SK-N-MC (cell line): ENCODE measurements around the gene ZFY.

Experiments used
- DNase-seq: peaks from one replicate; pipeline ENCODE4 v3.0.0-alpha.2; 2011; ENCODE audit warnings: low read depth, low spot score
- H3K27ac ChIP-seq: fragments of 200-600 bp; sonication (generic); 2 replicates; pipeline ENCODE4 v1.5.1; 2016; ENCODE audit warnings: mixed run types
- H3K36me3 ChIP-seq: fragments of 200-600 bp; sonication (generic); 2 replicates; pipeline ENCODE4 v1.6.1; 2017; ENCODE audit warnings: antibody characterized with exemption, low read length, mixed read lengths; ENCODE audit not compliant: insufficient read depth
- H3K4me3 ChIP-seq: fragments of 200-600 bp; sonication (generic); 2 replicates; pipeline ENCODE4 v1.5.1; 2016
- H3K9ac ChIP-seq: fragments of 200-600 bp; sonication (generic); 2 replicates; pipeline ENCODE4 v1.8.0; 2017; ENCODE audit warnings: mixed run types, mixed read lengths; ENCODE audit not compliant: insufficient read length
- H3K9me3 ChIP-seq: fragments of 200-600 bp; sonication (generic); 2 replicates; pipeline ENCODE4 v1.6.1; 2017; ENCODE audit warnings: low read depth, mild to moderate bottlenecking, antibody characterized with exemption, low read length, moderate library complexity, mixed read lengths
- EZH2 ChIP-seq: fragments of 200-600 bp; sonication (generic); IDR thresholded peaks from one replicate; pipeline ENCODE4 v1.6.1; 2017; ENCODE audit warnings: antibody characterized with exemption
- FOXP2 ChIP-seq: optimal IDR thresholded peaks from 2 replicates; pipeline ENCODE3; 2011; ENCODE audit warnings: mild to moderate bottlenecking, moderate library complexity; ENCODE audit not compliant: insufficient read depth; ENCODE audit errors: extremely low read length, control extremely low read depth
- POLR2AphosphoS5 ChIP-seq: IDR thresholded peaks from 2 replicates; pipeline ENCODE4 v1.6.1; 2012; ENCODE audit warnings: mild to moderate bottlenecking, low read depth, low read length, borderline replicate concordance

ZFY gene

GRCh38 chrY:2935716-2936435 is 695 bp downstream of the ZFY start:
- Histone ChIP-seq H3K36me3 (no peaks in the 10 kb centered on the region), H3K27ac (no peak overlapping the region), H3K4me3 (no peak overlapping the region), H3K9me3 (no peaks in the 10 kb centered on the region), H3K9ac (no peak overlapping the region)
- no peak for TF ChIP-seq FOXP2
- no peak for TF ChIP-seq EZH2
- DNase-seq, result no peak

- no peak overlapping the region for H3K9ac ChIP-seq
- no peaks in the 10 kb centered on the region for H3K36me3 ChIP-seq
- no peak overlapping the region for H3K4me3 ChIP-seq
- TF ChIP-seq EZH2, result no peak
- TF ChIP-seq POLR2AphosphoS5, result no peak
- no peak for TF ChIP-seq FOXP2
- DNase-seq, result no peak
- H3K27ac ChIP-seq, result no peak overlapping the region
- H3K9me3 ChIP-seq, result no peaks in the 10 kb centered on the region
Measured at GRCh38 chrY:2936436-2936750, 1.2 kb downstream of the ZFY start.

DNA sequence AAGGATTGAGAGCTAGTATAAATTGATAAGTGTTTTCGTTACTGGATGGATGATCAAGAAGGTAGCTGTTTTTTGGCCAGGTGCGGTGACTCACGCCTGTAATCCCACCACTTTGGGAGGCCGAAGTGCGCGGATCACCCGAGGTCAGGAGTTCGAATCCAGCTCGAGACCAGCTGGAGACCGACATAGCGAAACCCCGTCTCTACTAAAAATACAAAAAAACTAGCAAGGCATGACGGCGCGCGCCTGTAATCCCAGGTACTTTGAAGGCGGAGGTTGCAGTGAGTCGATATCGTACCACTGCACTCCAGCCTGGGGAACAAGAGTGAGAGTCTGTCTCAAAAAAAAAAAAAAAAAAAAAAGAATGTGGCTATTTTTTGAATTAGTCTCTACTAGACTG is 2.0 kb downstream of the ZFY start:
- DNase-seq, result no peak
- no peak overlapping the region for H3K27ac ChIP-seq
- no peak overlapping the region for H3K4me3 ChIP-seq
- no peaks in the 10 kb centered on the region for H3K36me3 ChIP-seq
- H3K9me3 ChIP-seq, result no peaks in the 10 kb centered on the region
- TF ChIP-seq EZH2, result no peak
- no peak for TF ChIP-seq FOXP2
- no peak for TF ChIP-seq POLR2AphosphoS5
- no peak overlapping the region for H3K9ac ChIP-seq

DNA sequence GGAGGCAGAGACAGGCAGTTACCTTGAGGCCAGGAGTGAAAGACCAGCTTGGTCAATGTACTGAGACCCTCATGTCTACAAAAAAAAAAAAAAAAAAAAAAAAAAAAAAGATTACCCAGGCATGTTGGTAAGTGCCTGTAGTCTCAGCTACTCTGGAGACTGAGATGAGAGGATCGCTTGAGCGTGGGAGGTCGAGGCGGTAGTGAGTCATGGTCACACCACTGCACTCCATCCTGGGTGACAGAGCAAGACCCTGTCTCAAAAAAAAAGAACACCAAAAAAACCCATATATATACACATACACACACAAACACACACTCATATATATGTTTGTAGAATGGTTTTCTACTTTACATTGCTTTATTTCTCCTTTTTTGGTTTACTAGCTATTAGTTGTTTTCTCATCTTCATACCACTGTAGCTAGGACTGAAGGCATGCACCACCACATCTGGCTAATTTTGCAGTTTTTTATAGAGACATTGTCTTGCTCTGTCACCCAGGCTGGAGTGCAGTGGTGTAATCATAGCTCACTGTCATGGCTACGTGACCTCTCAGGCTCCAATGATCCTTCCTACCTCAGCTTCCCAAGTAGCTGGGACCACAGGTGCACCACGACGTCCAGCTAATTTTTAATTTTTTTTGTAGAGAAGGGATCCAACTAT is 14.5 kb downstream of the ZFY start:
- no peaks in the 10 kb centered on the region for H3K36me3 ChIP-seq
- H3K9ac ChIP-seq, result no peak overlapping the region
- H3K9me3 ChIP-seq, result no peaks in the 10 kb centered on the region
- no peak for DNase-seq
- no peak for TF ChIP-seq FOXP2
- no peak for TF ChIP-seq EZH2
- TF ChIP-seq POLR2AphosphoS5, result no peak
- H3K27ac ChIP-seq, result no peak overlapping the region
- no peak overlapping the region for H3K4me3 ChIP-seq

DNA sequence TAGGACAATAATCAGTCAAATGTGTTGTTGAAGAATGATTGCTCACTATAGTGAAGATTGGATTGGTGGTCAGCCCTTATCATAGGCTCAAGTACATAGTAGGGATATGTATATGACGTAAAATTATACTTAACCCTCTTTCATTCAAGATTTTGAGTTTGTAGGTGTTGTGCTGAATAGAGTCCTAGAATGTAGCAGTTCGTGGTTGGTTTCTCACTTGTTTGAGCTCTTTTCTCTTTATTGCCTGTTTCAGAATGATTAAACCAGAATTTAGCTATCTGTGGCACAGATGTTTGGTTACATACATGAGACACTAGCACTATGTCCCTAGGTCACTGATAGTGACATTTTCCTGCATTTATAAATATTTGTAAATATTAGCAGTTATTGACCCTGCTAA is 15.5 kb downstream of the ZFY start:
- DNase-seq, result no peak
- Histone ChIP-seq H3K36me3 (no peaks in the 10 kb centered on the region), H3K9me3 (no peaks in the 10 kb centered on the region), H3K27ac (no peak overlapping the region), H3K4me3 (no peak overlapping the region), H3K9ac (no peak overlapping the region)
- TF ChIP-seq FOXP2 (no peak), EZH2 (no peak), POLR2AphosphoS5 (no peak)

DNA sequence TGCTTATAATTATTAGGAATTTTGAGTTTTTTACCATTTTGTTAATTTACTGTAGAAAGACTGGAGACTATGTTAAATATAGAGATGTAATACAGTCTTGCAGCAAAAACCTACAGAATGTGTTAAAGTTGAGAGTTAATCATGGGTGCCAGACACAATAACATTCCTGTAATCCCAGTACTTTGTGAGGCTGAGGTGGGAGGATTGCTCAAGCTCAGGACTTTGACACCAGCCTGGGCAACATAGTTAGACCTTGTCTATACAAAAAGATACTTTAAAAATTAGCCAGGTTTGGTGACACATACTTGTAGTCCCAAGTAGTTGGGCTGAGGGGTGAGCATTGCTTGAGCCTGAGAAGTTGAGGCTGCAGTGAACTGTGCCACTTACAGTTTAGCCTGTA is 17.7 kb downstream of the ZFY start:
- Histone ChIP-seq H3K27ac (no peak overlapping the region), H3K4me3 (no peak overlapping the region), H3K36me3 (no peaks in the 10 kb centered on the region), H3K9me3 (no peaks in the 10 kb centered on the region), H3K9ac (no peak overlapping the region)
- no peak for DNase-seq
- TF ChIP-seq EZH2 (no peak), FOXP2 (no peak), POLR2AphosphoS5 (no peak)

DNA sequence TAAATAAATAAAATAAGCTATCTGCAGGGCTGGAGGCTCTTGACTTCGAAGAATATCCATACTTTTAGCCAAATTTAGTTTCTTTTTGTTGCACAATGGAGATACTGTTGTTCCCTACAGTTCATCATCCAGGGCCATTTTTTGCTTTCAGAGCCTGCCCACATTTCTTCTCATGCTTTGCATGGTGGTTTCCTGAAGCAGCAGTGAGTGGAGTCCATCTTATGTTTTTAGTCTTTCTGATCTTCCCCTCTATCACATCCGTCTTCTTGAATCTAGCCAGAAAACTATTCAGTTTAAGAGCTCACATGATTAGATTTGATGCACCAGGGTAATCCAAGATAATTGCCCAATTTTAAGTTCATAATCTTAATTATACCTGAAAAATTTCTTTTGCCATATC is 19.6 kb downstream of the ZFY start:
- Histone ChIP-seq H3K9ac (no peak overlapping the region), H3K9me3 (no peaks in the 10 kb centered on the region), H3K36me3 (no peaks in the 10 kb centered on the region), H3K27ac (no peak overlapping the region), H3K4me3 (no peak overlapping the region)
- no peak for DNase-seq
- no peak for TF ChIP-seq FOXP2
- no peak for TF ChIP-seq EZH2
- TF ChIP-seq POLR2AphosphoS5, result no peak

- no peak for DNase-seq
- Histone ChIP-seq H3K9me3 (no peaks in the 10 kb centered on the region), H3K4me3 (no peak overlapping the region), H3K36me3 (no peaks in the 10 kb centered on the region), H3K27ac (no peak overlapping the region), H3K9ac (no peak overlapping the region)
- TF ChIP-seq FOXP2, result no peak
- no peak for TF ChIP-seq POLR2AphosphoS5
- TF ChIP-seq EZH2, result no peak
Measured at GRCh38 chrY:2955561-2955960, 20.4 kb downstream of the ZFY start.

DNA sequence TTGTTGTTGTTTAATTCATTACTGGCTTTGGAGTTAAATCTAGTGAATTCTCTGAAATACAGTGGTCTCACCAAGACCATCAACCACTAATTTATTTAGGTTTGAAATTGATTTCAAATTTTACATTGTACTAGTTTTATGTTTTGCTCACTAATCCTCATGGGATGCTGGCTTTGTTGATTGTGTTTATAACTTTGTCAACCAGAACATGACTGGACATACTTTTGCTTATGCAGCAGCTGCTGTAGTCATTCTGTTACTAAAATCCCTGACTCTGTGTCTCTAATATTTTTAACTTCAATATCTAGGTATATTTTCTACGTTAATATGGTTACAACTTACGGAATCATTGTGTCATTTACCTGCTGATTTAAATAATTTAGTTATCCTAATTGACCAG is 26.9 kb downstream of the ZFY start:
- Histone ChIP-seq H3K27ac (no peak overlapping the region), H3K9me3 (no peaks in the 10 kb centered on the region), H3K4me3 (no peak overlapping the region), H3K36me3 (no peaks in the 10 kb centered on the region), H3K9ac (no peak overlapping the region)
- TF ChIP-seq POLR2AphosphoS5 (no peak), EZH2 (no peak)
- no peak for DNase-seq
